Pancreas (tissue), 10 donors: ENCODE measurements around the gene CLIP1. TPM values are rescaled to one million over a fixed set of nuclear protein-coding genes. Genes with fewer than 3 reads are reported as not detected.

Source experiments
- ATAC-seq, 4 donors: fragments of 200-7000 bp; cut with Tn5 transposase; one replicate each; pipeline versions ENCODE4 v1.8.0 to v1.9.1; 2020; ENCODE audit warnings: mild to moderate bottlenecking in 4 of 4, moderate library complexity in 4 of 4
- DNase-seq, 6 donors: peaks; one replicate each; pipeline ENCODE4 v3.0.0-alpha.2; 2020
- FAIRE-seq: peaks from 2 replicates; lab custom pipeline; 2012; peaks lifted over from hg19 to GRCh38; lab: Jason Lieb, UNC
- H3K27ac ChIP-seq, 4 donors: fragments of 200-600 bp; sonication (generic); 1 replicate in 3 of 4; 2 replicates in 1 of 4; pipeline versions ENCODE4 v1.5.0 to v1.8.0; 2020
- H3K27me3 ChIP-seq, 4 donors: fragments of 200-600 bp; one replicate each; pipeline ENCODE4 v1.8.0; 2021
- H3K36me3 ChIP-seq, 3 donors: fragments of 200-600 bp; sonication (generic) in 1 of 3; one replicate each; pipeline versions ENCODE4 v1.5.0 to v1.8.0; 2020 to 2021
- H3K4me1 ChIP-seq, 3 donors: fragments of 200-600 bp; one replicate each; pipeline ENCODE4 v1.8.0; 2021
- H3K4me3 ChIP-seq, 4 donors: fragments of 200-600 bp; sonication (generic) in 2 of 4; one replicate each; pipeline versions ENCODE4 v1.5.0 to v1.8.0; 2020 to 2021
- H3K9me3 ChIP-seq, 4 donors: fragments of 200-600 bp; one replicate each; pipeline ENCODE4 v1.8.0; 2021
- CTCF ChIP-seq, 4 donors: fragments of 200-600 bp; sonication (generic) in 3 of 4; IDR thresholded peaks; one replicate each; pipeline versions ENCODE4 v1.5.0 to v1.8.0; 2021; ENCODE audit warnings: antibody characterized with exemption in 4 of 4
- WGBS, 2 donors: extraction: QIAGEN DNeasy Blood & Tissue Kit; methylation state at CpG; one replicate each; pipeline ENCODE4 v1.1.7; 2013; 5-methylcytosine and 5-hydroxymethylcytosine counted together
- intact Hi-C, 3 donors: fragments of 100-400 bp; cut with DNase I; formaldehyde crosslinking; loops; one replicate each; pipeline versions ENCODE4 v1.11.1 to v1.14.2; 2022
- polyA plus RNA-seq, 2 donors: library from polyadenylated mRNA; stranded (reverse); fragments of 200-250 nt; gene quantifications; one replicate each; pipeline ENCODE4 v1.2.3, GENCODE V29; 2013
- total RNA-seq, 6 donors: library from RNA; stranded (reverse); fragmentation: NEBNext Ultra II Directional in 4 of 6; extraction: Animal tissue kit (Norgen Biotek cat#: 25700) in 4 of 6; gene quantifications; one replicate each; pipeline versions ENCODE4 v1.2.1 to v1.2.4, GENCODE V29; 2021 to 2023
- donor health status: healthy with polysubstance abuse.
- donor health status: DM: no; HTN: no; CAD: no; lungs with moderate emphysema.
- donor health status: DM: no; HTN: no; CAD: no.
- donor health status: control.
- donor health status: control.
- donor health status: Bipolar disorder and iron deficiency.
- donor health status: DM: yes; HTN: yes; CAD: no.
- donor health status: DM: no; HTN: no; CAD: no.
- donor health status: DM: no; HTN: no; CAD: no.
- donor health status: DM: yes; HTN: yes; CAD: no.

CLIP1 gene
- total and polyA plus RNA-seq, 8 donors, result 17.1 to 43.9 (median 30.7) TPM

GRCh38 chr12:122413516-122414404, 8.7 kb downstream of the CLIP1 start:
- no peak for DNase-seq
- H3K4me1 ChIP-seq, result peaks cover 0 to 16% (median 7%) of the 10 kb centered on the region in 3 donors
- no peaks in the 10 kb centered on the region for H3K36me3 ChIP-seq
- no peak for TF ChIP-seq CTCF (IDR thresholded peaks at IDR 0.05)
- intact Hi-C loops, result no loop called here
- FAIRE-seq, result no peak
- 72 to 77% methylated on average over 5 of the region's 5 CpGs for WGBS, 2 donors
- H3K4me3 ChIP-seq, result no peak overlapping the region
- H3K9me3 ChIP-seq, result no peaks in the 10 kb centered on the region
- ATAC-seq, result peak in 3 of 4 donors; percentile 14 to 39 (median 28)
- H3K27me3 ChIP-seq, result no peaks in the 10 kb centered on the region
- peak overlapping the region in 1 of 4 donors; percentile 15 for H3K27ac ChIP-seq

DNA sequence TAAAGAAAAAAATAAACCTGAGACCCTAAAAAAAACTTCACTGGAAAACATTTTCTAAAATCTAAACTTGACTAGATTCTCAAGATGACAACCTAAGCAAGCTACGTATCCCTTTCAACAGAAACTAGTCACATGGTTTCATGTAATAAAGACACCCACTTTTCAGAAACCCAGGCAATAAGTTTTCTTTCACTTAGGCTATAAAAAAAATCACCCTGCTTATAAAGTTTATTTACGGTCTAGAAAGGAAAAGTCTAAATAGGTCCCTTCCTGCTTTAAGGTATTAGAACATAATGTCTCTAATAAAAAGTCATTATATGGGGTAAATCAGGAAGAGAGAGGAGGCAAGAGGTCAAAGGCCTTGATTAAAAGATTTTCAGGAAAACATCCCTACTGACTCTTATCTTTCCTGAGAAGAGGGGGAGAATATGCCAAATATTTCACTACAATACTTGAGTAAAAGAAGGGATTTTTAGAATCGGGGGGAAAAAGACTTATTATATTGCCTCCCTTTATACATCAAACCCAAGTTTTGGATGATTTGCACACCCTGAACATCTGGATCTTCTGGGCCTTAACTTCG, 9.5 kb downstream of the CLIP1 start:
- 65 to 70% methylated on average over 4 of the region's 4 CpGs for WGBS, 2 donors
- Histone ChIP-seq H3K4me1 (peaks cover 0 to 16% (median 3%) of the 10 kb centered on the region in 3 donors), H3K27me3 (no peaks in the 10 kb centered on the region), H3K9me3 (no peaks in the 10 kb centered on the region), H3K27ac (peak overlapping the region in 1 of 4 donors; percentile 15), H3K4me3 (no peak overlapping the region), H3K36me3 (no peaks in the 10 kb centered on the region)
- FAIRE-seq, result no peak
- no peak for ATAC-seq
- no peak for TF ChIP-seq CTCF (IDR thresholded peaks at IDR 0.05)
- intact Hi-C loops, result no loop called here
- no peak for DNase-seq

DNA sequence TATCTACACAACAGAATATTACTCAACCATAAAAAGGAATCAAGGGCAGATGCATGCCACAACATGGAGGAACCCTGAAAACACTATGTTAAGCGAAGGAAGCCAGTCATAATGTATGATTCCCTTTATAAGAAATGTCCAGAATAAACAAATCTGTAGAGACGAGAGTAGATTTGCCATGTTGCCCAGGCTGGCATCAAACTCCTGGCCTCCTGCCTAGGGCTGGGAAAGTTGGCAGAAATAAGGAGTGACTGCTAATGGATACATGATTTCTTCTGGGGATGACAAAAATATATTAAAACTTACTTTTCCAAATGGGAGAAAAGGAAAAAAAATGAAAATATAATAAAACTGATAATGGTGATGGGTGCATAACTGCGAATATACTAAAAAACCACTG, 10.9 kb downstream of the CLIP1 start:
- H3K27ac ChIP-seq, result no peak overlapping the region
- 67 to 72% methylated on average over 3 of the region's 3 CpGs for WGBS, 2 donors
- DNase-seq (peak in 1 of 6 donors; percentile 42), ATAC-seq (no peak), FAIRE-seq (no peak)
- no peak overlapping the region for H3K4me3 ChIP-seq
- no peaks in the 10 kb centered on the region for H3K36me3 ChIP-seq
- peaks cover 7 to 24% (median 15%) of the 10 kb centered on the region in 3 donors for H3K4me1 ChIP-seq
- TF ChIP-seq CTCF (IDR thresholded peaks at IDR 0.05), result no peak
- intact Hi-C loops, result no loop called here
- no peaks in the 10 kb centered on the region for H3K9me3 ChIP-seq
- no peaks in the 10 kb centered on the region for H3K27me3 ChIP-seq

DNA sequence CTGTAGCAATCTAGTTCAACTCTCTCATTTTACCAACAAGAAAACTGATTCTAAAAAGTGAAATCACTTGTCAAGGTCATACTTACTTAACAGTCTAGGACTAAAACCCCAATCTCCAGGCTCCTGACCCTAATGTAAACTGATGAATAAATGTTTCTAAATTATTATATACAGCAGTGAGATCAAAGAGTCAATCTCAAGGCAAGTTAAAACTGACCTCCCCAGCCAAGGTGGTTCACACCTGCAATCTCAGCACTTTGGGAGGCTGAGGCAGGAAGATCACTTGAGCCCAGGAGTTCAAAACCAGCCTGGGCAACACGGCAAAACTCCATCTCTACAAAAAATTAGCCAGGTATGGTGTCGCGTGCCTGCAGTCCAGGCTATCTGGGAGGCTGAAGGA, 15.3 kb downstream of the CLIP1 start:
- FAIRE-seq, result no peak
- 81 to 82% methylated on average over 3 of the region's 3 CpGs for WGBS, 2 donors

More for the DNA sequence above, 15.3 kb downstream of the CLIP1 start:
- H3K36me3 ChIP-seq, result no peaks in the 10 kb centered on the region
- no peak overlapping the region for H3K4me3 ChIP-seq
- no peak for TF ChIP-seq CTCF (IDR thresholded peaks at IDR 0.05)
- DNase-seq, result no peak
- intact Hi-C loops, result no loop called here
- H3K9me3 ChIP-seq, result no peaks in the 10 kb centered on the region
- peaks cover 13 to 18% (median 17%) of the 10 kb centered on the region in 3 donors for H3K4me1 ChIP-seq
- peak overlapping the region in 1 of 4 donors; percentile 14 for H3K27ac ChIP-seq
- ATAC-seq, result peak in 1 of 4 donors; percentile 30
- H3K27me3 ChIP-seq, result no peaks in the 10 kb centered on the region
